ENCODE measurements around the gene NBEAL2. TPM values are rescaled to one million over a fixed set of nuclear protein-coding genes. Genes with fewer than 3 reads are reported as not detected.

The NBEAL2 gene
- total and polyA plus RNA-seq, 2 of the 4 experiments (the other 2 are of a cell fraction), result 2.2 to 12.5 TPM

DNA sequence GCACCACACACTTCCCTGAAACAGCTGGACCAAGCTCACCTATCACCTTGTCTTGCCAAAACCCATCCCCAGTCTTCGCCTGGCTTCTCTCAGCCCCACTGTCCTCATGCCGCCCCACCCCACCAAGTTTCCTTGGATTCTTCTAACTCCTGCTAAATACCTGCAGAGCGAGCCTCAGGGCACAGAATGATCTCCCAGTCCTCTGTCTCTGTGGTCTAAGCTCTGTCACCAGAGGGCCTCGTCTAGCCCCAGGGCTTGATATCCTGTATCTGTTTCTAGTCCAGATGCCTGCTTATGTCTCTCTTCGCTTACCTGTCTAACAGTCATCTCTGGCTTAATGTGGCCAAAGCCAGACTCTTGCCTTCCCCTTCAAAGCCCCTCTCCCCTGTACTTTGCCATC, 12.7 kb upstream of the NBEAL2 start:
- CTCF ChIA-PET, result no interaction called here
- H3K36me3 ChIP-seq (ENCODE audit: control insufficient read depth, insufficient read depth, low read length), result peaks cover 8% of the 10 kb centered on the region
- H3K9me1 ChIP-seq (ENCODE audit: insufficient read depth, low read length), result peaks cover 36% of the 10 kb centered on the region
- no peak overlapping the region for H3K9ac ChIP-seq (ENCODE audit: low read depth, low read length)
- H2BK120ac ChIP-seq (ENCODE audit: low read depth, low read length), result no peak overlapping the region
- BruUV-seq (replicated peaks), result no TSS peak
- no peak overlapping the region for H2AK5ac ChIP-seq (ENCODE audit: low read depth, low read length)
- H3K4me1 ChIP-seq (ENCODE audit: control insufficient read depth, insufficient read depth, low read length), result peaks cover 22% of the 10 kb centered on the region
- H3K27ac ChIP-seq (ENCODE audit: insufficient read depth, low read length), result no peak overlapping the region
- H3K79me1 ChIP-seq (ENCODE audit: low read depth in 1 of 2, low read length in 2 of 2), result peaks cover 35 to 78% of the 10 kb centered on the region in 2 experiments
- H3K18ac ChIP-seq (ENCODE audit: low read depth, low read length), result no peak overlapping the region
- POLR2A ChIA-PET (ENCODE audit: unreplicated experiment), result no interaction called here
- H4K5ac ChIP-seq (ENCODE audit: low read depth, low read length), result no peak overlapping the region
- no peaks in the 10 kb centered on the region for H3K27me3 ChIP-seq (ENCODE audit: control insufficient read depth, insufficient read depth, low read length)
- no peak for TF ChIP-seq POLR2A (IDR thresholded peaks at IDR 0.05; ENCODE audit: low read depth, low read length)
- TF ChIP-seq MXI1 (IDR thresholded peaks at IDR 0.05; ENCODE audit: borderline replicate concordance, low read depth, low read length), result no peak
- no peak for TF ChIP-seq RAD21 (IDR thresholded peaks at IDR 0.05; ENCODE audit: low read length)
- no peak for TF ChIP-seq SMC3 (IDR thresholded peaks at IDR 0.05; ENCODE audit: low read depth, low read length)
- TF ChIP-seq MAFK (IDR thresholded peaks at IDR 0.05; ENCODE audit: low read depth, low read length), result no peak
- TF ChIP-seq, protein P1, sequence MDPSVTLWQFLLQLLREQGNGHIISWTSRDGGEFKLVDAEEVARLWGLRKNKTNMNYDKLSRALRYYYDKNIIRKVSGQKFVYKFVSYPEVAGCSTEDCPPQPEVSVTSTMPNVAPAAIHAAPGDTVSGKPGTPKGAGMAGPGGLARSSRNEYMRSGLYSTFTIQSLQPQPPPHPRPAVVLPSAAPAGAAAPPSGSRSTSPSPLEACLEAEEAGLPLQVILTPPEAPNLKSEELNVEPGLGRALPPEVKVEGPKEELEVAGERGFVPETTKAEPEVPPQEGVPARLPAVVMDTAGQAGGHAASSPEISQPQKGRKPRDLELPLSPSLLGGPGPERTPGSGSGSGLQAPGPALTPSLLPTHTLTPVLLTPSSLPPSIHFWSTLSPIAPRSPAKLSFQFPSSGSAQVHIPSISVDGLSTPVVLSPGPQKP (IDR thresholded peaks at IDR 0.05; ENCODE audit: borderline replicate concordance, low read depth, low read length), result no peak
- no peak for TF ChIP-seq NFE2L2 (IDR thresholded peaks at IDR 0.05; ENCODE audit: low read depth, low read length)
- TF ChIP-seq FOS (IDR thresholded peaks at IDR 0.05; ENCODE audit: low read depth, low read length), result no peak
- no peak for TF ChIP-seq RCOR1 (IDR thresholded peaks at IDR 0.05; ENCODE audit: insufficient replicate concordance, low read length)
- TF ChIP-seq CEBPB (IDR thresholded peaks at IDR 0.05; ENCODE audit: low read depth, low read length), result no peak
- no peak for TF ChIP-seq MAZ (IDR thresholded peaks at IDR 0.05; ENCODE audit: borderline replicate concordance, low read depth, low read length)
- TF ChIP-seq RFX5 (IDR thresholded peaks at IDR 0.05; ENCODE audit: low read depth, low read length), result no peak
- TF ChIP-seq, protein P2, sequence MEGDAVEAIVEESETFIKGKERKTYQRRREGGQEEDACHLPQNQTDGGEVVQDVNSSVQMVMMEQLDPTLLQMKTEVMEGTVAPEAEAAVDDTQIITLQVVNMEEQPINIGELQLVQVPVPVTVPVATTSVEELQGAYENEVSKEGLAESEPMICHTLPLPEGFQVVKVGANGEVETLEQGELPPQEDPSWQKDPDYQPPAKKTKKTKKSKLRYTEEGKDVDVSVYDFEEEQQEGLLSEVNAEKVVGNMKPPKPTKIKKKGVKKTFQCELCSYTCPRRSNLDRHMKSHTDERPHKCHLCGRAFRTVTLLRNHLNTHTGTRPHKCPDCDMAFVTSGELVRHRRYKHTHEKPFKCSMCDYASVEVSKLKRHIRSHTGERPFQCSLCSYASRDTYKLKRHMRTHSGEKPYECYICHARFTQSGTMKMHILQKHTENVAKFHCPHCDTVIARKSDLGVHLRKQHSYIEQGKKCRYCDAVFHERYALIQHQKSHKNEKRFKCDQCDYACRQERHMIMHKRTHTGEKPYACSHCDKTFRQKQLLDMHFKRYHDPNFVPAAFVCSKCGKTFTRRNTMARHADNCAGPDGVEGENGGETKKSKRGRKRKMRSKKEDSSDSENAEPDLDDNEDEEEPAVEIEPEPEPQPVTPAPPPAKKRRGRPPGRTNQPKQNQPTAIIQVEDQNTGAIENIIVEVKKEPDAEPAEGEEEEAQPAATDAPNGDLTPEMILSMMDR (conservative IDR thresholded peaks at IDR 0.05; ENCODE audit: low read depth, low read length), result no peak
- no peak for TF ChIP-seq CHD1 (IDR thresholded peaks at IDR 0.05; ENCODE audit: low read depth, low read length)
- H3K56ac ChIP-seq (ENCODE audit: extremely low read depth, insufficient read depth, low read length), result no peak overlapping the region
- H3K23ac ChIP-seq (ENCODE audit: low read depth, low read length), result no peak overlapping the region
- no peaks in the 10 kb centered on the region for H3K9me3 ChIP-seq (ENCODE audit: control insufficient read depth, insufficient read depth, low read length)
- no peak overlapping the region for H2BK5ac ChIP-seq (ENCODE audit: low read depth, low read length, poor library complexity, severe bottlenecking)
- no peak overlapping the region for H2BK20ac ChIP-seq (ENCODE audit: low read depth, low read length)
- no peak overlapping the region for H3K4me3 ChIP-seq (ENCODE audit: insufficient read depth, low read depth, low read length)
- DNase-seq (no peak), ATAC-seq (ENCODE audit: low read depth) (no peak)
- no peak overlapping the region for H2BK15ac ChIP-seq (ENCODE audit: low read depth, low read length)
- no peak overlapping the region for H4K91ac ChIP-seq (ENCODE audit: insufficient read depth, low read depth, low read length)
- 86% methylated on average over 4 of the region's 5 CpGs; no CpG with 5 or more reads in 1 of the 2 experiments for WGBS, 2 experiments (ENCODE audit: extremely low coverage in 2 of 2, insufficient read length in 1 of 2)
- no peak overlapping the region for H3K4ac ChIP-seq (ENCODE audit: low read depth, low read length)
- dilution Hi-C loops (cut with HindIII; ENCODE audit: low sequenced_read_pairs, unreplicated experiment) (no loop called here), in situ Hi-C loops (cut with MboI; ENCODE audit: low sequenced_read_pairs) (no loop called here), intact Hi-C loops (cut with micrococcal nuclease) (no loop called here)
- no peak overlapping the region for H3K14ac ChIP-seq (replicated peaks; ENCODE audit: low read depth, low read length)
- H4K20me1 ChIP-seq (ENCODE audit: insufficient read depth, low read length), result peaks cover 79% of the 10 kb centered on the region
- no peak overlapping the region for H2AK9ac ChIP-seq (replicated peaks; ENCODE audit: low read depth, low read length, poor library complexity)
- H2AFZ ChIP-seq (replicated peaks; ENCODE audit: low read length, poor library complexity), result no peak overlapping the region
- H3K4me2 ChIP-seq (ENCODE audit: low read depth, low read length), result no peak overlapping the region
- H4K8ac ChIP-seq (ENCODE audit: low read depth in 2 of 2, low read length in 2 of 2), result no peak overlapping the region
